ENCODE results near the gene CPEB2.

CPEB2 gene

DNA sequence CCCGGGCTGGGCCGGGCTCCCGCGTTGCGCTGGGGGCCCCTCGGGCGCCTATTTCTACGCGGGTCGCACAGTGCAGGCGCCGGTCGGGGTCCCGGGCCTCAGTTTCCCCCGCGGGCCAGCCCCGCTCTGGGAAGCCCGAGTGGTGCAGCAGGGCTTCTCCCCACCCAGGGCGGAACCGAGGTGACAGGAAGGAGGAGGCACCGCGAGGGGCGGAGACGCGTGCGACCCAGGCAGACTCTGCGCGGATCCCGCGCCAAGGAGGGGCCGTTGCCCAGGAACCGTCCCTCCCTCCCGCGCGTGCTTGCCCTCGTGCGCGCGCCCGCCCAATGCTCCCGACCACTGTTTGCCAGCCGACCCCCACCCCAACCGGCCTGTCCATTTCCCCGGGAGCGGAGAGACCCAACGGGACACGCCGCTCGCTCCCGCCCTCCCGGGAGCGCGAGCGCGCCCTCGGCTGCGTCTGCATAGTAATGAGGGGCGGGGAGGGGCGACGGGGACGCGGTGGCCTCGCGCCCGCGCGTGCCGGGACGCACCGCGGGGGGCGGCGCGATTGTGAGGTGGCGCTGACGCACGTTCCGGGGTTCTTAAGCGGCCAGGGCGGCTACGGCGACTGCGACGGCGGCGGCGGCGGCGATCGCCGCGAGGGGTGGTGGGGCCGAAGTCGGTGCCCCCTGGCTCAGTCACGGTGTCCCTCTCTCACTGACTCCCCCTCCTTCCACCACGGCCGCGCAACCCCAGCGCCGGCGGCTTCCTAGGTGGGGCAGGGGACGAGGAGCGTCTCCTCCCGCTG lies at the start of gene CPEB2:
CPEB2 (plus strand) TSS at position 613 of the 790 bp plus-strand sequence. CDS start 193 bp downstream, outside the sequence.
- DNase-seq: peak; percentile 89 to 91

DNA sequence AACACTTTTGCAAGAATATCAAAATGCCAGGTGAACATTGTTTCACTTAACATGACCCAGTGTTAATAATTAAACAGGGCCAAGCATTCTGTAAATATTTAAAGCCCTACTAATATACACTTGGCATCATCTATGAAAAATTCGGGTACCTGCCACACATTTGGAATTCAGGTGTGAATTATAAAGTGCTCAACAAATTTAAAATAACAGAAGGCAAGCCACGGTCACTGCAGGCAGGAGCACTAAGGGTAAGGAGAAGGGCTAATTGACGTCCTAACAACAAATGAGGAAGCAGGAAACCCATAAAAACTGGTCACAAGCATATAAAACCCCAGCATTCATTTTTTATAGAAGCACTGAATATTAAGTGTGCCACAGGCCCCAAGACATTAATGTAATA lies 43.8 kb upstream of the CPEB2 start:
- no peak for DNase-seq

DNA sequence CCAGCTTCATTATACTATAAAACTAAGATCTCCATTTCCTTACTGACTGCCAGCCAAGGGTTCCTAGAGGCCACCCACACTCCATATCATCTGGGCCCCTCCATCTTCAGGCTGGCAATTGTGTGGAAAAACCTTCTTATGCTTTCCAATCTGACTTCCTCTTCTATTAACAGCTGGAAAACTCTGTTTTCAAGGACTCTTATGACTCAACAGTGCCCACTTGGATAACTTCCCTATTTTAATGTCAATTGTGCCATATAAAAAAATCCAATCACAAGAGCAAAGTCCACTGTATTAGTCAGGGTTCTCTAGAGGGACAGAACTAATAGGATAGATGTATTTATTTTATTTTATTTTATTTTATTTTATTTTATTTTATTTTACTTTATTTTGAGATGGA lies 41.0 kb upstream of the CPEB2 start:
- no peak for DNase-seq

DNA sequence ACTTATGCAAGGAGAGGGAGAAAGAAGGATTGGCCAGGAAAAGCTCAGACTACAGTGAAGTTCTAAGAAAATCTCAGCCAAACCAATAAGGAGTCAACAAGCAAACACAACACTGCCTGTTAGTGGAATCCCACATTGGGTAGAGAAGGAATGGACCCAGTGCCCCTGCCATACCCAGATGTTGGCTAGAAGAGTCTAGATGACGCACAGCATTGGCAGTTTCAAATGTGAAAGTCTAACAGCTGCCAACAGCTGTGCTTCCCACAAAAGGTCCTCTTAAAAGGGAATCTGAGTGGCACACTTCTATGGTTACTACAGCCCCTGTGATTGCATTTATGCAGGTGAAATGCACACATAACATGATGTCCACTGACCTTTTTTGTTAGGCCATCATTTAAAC lies 37.2 kb upstream of the CPEB2 start:
- DNase-seq: no peak

DNA sequence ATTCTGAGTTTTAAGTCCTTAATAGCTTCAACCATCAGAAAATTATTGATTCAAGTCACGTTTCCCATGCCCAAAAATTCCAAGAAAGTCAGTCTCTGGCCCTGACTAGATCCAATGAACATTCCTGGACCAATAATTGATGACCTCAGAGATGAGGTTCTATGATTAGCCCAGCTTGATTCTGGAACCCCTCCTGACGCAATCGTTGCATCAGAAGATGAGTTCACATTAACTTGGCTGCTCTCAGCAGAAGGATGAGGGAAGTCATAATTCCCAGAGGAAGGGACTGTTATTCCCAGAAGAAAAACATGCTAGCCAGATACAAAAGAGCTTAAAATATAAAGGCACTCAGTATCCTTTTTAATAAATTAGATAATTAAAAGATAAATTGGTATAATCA lies 34.3 kb upstream of the CPEB2 start:
- no peak for DNase-seq

DNA sequence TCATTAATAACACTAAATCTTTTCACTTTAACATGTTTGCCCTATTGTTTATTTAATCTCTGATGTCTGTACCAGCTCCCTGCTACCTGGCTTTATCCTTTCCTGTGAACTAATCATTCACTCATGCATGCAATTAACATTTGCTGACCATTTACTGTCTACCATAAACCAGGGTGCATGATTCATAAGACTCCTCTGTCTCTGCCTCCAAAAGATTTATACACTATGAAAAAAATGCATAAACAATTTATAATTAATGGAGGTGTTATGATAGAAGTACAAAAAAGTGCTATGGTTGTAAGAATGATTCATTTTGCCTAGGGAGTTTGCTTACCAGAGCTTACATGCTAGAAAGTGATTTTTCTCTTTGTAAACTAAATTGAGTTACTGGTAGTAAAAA lies 24.5 kb upstream of the CPEB2 start:
- no peak for DNase-seq

DNA sequence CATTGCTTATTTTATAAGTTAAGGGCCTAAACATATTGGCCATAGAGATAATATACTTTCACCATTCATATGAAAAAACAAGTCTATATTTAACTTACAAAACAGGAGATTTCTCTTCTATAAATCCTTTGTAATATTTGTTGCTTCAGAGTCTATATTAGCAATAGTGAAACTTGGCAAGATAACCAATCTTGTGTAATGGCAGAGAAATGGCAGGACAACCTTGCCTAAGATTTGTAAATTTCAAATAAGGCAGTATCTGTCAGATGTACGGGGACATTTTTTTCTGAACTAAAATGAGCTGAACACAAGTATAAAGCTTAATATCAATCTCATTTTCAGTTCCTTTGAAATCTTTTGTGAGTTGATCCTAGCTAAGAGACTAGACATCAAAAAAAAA lies 17.8 kb upstream of the CPEB2 start:
- DNase-seq: no peak

DNA sequence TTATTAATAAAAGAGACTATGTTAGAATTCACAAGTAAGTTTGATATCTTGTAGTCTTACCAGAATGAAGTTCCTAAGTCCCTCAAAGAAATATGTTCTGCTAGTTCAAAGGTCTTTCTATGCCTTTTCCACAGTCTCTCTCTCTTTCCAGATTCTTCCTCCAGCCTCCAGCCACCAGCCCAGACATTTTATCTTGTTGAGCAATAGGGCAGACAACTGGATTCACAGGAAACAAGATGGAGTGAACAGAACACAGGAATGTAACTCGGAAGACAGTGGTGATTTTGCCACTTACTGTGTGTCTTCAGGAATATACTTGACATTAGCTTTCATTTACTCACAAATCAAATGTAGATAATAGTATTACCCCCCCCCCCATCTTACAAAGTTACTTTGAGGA lies 17.1 kb upstream of the CPEB2 start:
- no peak for DNase-seq

DNA sequence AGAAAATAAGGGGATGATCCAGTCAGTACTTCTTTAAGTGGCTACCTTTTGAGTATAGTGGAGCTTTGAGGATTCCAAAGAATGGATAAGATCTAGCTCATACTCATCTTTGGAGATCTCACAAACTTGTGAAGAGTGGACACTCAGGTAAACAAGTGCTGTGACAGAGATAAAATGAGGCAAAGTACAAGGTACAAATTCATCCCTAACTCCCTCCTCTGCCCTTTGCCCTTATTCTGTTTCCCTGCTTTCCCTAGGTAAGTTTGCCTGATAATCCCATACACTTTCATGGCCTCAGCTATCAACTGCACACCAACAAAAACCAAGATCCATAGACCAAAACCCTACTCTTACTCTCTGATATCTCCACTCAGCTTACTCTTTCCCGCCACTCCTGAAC lies 16.4 kb upstream of the CPEB2 start:
- no peak for DNase-seq

DNA sequence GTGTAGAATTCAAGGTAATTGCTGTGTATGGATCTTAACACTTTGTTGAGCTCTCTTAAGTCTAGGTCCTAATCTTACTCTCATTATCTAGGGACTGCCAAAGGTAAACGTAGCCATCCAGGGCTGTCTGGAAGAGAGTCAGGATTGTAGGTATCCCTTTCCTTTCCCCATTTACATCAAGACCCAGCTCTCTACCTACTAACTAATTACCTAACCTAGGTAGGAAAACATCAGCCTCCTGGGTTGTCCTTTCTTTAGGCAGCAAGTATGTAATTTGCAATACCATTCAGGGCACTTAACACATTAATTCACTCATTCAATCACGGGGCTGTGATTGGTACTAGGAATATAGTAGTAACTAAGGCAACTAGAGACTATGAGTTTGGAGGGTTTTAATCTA lies 15.2 kb upstream of the CPEB2 start:
- DNase-seq: no peak

DNA sequence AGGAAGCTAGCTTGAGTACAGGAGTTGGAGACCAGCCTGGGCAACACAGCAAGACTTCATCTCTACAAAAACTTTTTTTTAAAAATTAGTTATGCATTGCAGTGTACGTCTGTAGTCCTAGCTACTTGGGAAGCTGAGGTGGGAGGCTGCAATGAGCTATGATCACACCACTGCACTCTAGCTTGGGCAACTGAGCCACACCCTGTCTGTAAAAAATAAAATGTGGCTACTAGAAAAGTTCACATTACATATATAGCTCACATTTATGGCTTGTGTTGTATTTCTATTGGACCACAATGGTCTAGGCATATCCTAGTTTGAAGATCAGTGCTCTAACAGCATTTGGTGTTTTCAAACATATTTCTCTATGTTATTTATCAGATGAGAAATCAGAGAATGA lies 11.8 kb upstream of the CPEB2 start:
- no peak for DNase-seq

DNA sequence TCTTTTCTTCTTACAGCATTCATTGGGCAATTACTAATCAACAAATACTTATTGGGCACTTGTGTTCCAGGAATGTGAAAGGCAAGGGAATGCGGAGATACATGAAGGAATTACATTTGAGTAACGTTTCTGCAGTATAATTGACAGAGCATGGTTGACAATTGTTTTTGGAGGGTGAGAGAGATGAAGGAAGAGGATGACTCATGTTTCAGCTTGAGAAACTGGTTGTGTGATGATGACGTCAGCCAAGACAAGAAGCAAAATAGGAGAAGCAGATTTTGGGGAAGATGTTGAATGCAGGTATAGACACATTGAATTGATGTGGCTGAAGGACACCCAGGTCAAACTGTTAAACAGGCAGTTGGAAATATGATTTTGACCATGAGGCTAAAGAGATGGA lies 8.0 kb upstream of the CPEB2 start:
- DNase-seq: no peak

DNA sequence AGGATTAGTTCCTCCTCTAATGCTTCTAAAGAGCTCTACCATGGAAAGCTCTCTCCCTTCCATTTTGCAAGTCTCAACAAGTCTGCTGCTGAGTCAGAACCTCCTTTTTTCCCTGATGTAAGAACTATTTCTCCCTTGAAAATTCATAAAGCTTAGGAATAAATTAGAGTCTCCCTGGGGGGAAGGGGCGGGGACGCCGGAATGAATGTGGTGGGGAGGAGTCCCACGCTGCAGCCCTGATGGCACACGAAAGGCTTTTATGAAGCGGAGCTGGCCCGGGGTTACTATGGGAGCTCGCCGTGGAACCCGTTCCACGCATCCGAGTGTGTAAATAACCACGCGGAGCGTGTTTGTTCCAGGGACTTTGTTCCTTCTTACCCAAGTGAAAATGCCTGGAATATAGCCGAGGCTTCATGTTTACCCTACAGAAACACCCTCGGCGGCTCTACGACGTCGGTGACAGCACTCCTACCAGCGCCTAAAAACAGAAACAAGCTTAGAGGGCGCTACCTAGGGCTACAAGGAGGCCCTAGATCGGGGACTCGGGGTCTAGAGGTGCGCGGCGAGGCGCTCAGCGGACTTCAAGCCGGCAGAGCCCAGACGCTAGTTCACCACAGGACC lies 923 bp upstream of the CPEB2 start:
- DNase-seq: peak; percentile 24 to 47

DNA sequence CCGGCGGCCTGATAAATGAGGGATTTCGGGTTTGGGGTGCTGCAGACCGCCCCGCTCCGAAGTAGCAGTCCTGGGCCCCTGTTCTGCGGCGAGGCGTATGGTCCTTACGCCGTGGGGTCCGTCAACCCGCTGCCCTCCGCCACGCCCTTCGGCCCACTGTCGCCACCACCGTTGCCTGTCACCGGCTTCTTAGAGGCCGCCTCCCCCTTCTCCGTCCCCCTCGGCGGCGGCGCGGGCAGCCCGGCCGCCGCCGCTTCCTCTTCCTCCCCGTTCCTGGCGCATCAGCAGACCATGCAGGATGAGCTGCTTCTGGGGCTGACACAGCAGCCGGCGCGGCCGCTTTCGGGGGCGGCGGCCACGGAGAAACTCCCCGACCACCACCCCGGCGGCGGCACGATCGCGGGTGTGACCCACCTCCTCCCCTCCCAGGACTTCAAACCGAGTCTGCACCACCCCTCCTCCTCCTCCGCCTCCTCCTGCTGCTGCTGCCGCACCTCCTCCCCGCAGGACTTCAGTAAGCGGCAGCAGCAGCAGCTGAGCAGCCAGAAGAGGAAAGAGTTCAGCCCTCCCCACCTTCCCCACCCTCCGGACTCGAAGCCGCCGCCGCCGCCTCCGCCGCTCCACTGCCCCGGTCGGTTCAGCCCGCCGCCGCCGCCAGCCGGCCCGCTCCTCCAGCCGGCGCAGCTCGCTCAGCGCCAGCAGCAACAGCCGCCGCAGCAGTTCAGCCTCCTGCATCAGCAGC lies 549 bp downstream of the CPEB2 start:
- peak; percentile 83 to 86 for DNase-seq

DNA sequence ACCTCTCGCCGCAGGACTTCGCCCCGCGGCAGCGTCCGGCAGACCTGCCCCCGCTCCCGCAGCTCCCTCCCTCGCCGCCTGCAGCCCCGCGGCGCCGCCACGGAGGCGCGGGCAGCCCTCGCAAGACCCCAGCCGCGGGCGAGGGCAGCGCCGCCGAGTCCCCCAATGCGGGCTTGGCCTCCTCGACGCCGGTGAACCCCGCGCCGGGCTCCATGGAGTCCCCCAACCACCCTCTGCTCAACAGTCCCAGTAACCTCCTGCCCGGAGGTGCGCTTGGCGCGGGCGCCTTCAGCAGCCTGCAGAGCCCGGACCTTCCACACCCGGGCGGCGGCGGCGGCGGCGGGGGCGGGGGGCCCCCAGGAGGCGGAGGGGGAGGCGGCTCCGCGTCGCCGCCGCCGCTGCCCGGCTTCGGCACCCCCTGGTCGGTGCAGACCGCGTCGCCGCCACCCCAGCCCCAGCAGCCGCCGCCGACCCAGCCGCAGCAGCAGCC lies 1.2 kb downstream of the CPEB2 start:
- DNase-seq: peak in 1 of 2 donors; percentile 57

DNA sequence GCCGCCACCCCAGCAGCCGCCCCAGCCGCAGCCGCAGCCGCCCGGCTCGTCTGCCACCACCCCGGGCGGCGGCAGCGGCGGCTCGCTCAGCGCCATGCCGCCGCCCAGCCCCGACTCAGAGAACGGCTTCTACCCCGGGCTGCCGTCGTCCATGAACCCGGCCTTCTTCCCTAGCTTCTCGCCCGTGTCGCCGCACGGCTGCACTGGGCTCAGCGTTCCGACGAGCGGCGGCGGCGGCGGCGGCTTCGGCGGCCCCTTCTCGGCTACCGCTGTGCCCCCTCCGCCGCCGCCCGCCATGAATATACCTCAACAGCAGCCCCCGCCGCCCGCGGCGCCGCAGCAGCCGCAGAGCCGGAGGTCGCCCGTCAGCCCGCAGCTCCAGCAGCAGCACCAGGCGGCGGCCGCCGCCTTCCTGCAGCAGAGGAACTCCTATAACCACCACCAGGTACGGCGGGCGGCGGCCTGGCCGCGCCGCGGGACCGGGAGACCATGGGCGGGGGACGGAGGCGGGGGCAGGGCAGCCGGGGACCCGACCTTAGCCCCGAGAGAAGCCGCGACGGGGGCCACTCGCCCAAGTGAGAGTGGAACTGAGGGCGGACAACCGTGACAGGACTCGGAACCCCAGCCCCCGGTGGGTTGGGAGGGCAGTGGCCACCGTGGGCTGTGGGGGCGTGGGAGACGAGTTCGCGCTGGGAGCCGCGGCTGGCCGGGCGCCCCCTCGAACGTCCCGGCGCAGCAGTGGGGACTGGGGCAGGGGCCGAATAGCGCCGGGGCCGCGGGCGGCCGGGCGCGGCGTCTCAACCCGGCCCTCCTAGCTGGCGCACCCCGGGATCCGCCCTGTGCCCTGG lies 1.8 kb downstream of the CPEB2 start:
- DNase-seq: peak; percentile 38 to 57

DNA sequence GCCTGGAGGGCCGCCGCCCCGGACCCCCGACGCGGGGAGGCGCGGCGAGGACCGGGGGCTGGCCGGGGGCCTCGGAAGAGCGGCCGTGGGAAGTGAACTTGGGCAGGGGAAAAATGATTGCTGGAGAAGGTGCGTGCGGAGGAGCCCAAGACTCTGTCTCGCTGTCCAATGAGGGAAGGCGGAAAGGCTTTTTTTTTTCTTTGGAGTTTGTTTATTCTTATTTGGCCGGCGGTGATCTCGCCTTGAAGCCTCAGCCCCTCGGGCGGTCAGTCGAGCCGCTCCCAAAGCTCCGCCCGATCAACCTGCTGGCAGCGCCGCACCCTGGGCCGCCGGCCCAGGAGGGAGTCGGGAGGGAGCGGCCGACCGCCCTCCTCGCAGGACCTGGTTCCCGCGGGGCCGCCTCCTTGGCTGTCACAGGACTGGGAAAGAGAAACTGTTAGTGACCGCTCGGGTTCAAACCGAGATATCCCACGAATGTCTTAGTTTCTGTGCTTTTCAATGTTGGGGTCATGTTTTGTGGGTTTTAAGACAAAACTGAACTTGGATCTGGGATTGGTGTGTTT lies 2.5 kb downstream of the CPEB2 start:
- peak; percentile 18 to 34 for DNase-seq

DNA sequence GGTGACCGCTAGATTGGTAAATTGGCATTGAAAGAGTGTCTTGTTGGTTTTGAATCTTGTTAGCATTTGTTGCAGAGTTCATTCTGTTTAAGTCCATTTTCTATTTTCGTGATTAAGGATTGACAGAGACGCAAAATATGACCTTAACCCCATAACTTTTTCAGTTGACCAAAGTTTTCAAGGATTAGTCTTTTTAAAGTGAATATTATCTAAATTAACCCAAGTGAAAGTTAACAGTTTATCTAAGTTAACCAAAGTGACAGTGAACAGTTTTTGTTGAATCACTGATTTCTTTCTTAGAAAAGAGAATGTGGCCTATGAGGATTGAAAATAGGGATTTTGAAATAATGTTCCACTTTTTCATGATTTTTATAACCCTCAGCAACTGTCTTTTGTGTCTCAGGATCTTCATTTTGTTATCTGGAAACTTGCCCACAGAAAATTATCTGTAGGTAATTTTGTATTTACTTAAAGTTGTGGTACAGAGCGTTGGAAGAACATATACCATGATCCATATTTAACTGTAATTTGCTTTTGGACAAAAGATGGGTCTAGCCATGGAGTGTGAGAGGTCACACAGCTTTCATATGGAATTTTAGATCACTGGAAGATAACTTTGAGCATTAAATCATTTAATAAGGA lies 3.3 kb downstream of the CPEB2 start:
- no peak for DNase-seq

DNA sequence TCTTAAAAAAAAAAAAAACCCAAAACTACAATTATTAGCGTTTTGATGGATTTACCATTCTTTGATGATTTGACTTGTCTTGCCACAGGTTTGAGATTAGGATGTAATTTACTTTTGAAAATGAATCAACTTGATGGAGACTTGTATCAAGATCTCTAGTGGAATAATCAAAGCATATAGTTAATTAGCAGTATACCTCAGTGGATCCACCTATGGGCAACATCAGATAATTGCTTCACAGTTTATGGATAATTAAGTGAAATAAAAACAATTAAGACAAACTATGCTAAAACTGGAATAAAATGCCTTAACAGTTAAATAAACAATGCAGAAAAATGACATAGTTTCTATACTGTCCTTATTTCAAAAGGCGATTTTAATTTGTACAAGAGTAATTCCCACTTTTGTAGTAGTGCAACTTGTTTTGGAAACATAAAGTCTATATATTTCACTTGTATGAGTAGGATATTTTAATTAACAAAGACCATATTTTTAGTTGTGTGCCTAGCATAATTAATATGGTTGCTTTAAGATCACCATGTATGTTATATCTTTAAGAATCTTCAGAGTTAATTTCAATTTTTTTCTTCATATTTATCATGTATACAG lies 4.2 kb downstream of the CPEB2 start:
- no peak for DNase-seq

DNA sequence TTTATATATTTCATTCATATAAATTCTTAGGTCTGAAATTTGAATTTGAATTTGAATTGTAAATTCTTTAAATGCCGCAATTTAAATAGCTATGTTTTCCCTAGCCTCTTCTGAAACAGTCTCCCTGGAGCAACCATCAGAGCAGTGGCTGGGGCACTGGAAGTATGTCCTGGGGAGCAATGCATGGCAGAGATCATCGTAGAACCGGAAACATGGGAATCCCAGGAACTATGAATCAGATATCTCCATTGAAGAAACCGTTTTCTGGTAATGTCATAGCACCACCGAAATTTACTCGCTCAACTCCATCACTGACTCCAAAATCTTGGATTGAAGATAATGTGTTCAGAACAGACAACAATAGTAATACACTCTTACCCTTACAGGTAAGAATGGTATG lies 4.9 kb downstream of the CPEB2 start:
- no peak for DNase-seq

DNA sequence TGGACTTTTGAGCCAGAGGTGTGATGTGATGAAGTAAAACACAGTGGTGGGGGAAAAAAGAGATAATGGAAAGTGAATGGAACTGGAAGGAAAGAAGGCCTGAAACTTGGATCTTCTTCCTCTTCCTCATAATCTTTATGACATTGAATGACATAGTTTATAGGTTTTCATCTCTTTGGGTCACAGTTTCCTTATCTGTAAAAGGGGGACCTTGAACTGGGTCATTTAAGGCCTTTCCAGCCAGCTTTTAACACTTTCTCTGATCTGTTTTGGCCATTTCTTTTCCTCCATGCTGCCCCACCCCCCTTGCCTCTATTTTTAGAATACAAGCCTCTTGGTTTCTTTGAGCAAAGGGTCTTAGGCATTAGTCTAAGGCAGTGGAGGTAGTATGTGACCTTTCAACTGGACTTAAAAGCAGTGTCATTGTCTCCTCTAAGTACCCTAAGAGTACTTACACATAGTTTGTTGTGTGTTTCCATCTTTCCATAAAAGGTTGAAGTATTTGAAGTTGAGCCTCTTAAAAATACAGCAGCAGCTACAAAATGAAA lies 7.8 kb downstream of the CPEB2 start:
- no peak for DNase-seq

Data from activated CD4-positive, alpha-beta T cell treated with anti-CD3 and anti-CD28 coated beads for 4 hours (primary cell).